A549 treated with CORT108297 at 1 μM for 4 hours (cell line): ENCODE results near the gene GOSR2. TPM values are rescaled to one million over a fixed set of nuclear protein-coding genes. Genes with fewer than 3 reads are reported as not detected.

ENCODE experiments used
- total RNA-seq: library from RNA; stranded (reverse); fragments of 200-300 nt; extraction: Qiagen RNA extraction; gene quantifications from 5 replicates; pipeline ENCODE4 v1.2.3, GENCODE V29; 2022

The GOSR2 gene
- 35.9 to 41.0 TPM (median 40.6 TPM) in 5 replicates for total RNA-seq

DNA sequence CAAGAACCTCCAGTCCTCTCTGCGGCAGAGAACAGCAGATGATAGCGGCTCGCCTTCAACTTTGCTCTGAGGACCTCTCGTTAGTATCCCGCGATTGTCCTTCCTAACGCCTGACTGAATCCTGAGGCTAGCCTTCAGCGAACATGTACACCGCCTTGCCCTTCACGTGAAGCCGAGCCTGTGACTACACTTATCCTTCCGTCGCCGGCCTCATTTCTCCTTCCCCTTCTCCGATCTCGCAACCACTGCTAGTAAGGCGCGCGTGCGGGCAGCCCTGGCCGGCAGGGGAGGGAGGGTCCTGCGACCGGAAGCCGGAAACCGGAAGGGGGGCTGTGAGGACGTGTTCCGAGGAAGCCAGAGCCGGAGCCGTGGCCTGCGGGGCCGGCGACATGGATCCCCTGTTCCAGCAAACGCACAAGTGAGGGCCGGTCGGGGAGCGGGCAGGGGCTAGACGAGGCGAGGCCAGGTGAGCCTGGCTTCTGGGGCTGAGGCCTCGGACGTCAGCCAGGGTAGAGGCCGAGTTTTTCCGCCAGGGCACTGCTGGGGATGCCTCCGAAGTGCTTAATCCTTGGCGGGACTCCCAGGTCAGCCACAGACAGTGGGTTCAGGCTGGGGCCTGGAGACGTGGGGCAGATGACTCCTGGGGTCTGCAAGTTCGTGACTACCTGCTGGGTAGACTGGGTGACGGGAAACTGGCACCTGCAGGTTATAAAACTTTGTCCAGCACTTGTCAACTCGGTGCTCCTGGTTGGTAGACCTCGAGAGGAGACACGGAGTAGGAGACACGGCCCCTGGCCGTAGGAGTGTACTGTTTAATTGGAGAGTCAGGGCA lies at the start of gene GOSR2:
Gene GOSR2, plus strand, starts transcription at position 357 of the 832 bp plus-strand sequence. Its CDS starts 33 bp downstream, at position 390.

DNA sequence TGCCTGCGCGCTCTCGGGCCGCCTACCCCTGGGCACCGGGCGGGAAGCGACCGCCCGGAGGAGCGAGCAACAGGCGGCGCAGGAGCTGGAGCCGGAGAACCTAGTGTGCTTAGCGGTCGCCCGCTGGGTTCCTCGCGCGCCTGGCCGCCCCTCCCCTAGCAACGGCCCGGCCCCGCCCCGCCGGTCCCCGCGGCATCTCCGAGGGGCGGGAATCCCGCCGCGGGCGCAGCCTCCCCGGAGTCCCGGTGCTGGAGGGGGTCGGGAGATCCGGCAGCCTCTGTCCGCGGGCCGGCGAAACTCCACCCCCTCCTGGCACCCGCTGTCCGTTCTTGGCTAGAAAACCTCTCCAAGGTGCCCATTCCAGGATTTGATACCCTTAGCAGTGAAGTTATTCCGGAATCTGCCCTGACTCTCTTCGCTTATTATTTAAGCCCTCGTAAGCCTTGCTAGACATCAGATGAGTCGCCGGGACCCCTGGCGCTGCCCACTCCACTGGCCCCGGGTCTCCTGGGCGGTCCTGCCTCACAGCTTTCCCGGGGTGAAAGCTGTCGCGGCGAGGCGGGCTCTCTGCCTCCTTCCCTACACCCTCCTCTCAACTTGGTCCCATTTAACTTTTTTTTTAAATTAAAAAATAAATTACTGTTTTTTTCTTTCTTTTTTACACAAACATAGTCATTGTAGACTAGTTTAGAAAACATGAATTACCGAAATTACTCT lies 56.3 kb downstream of the GOSR2 start, which contains the start of gene RPRML:
Gene RPRML, minus strand, starts transcription at position 107 of the 717 bp plus-strand sequence. CDS start 246 bp downstream, outside the sequence.

Other genes starting within 250 kb of the GOSR2 start
- gene WNT3, start 104.5 kb upstream of the GOSR2 start, total RNA-seq: 4.2 to 5.6 TPM (median 5.0 TPM) in 5 replicates
- gene WNT9B, start 71.6 kb upstream of the GOSR2 start, total RNA-seq: not detected in 5 replicates
- gene RPRML, start 56.1 kb downstream of the GOSR2 start, total RNA-seq: 0.45 to 1.1 TPM (median 0.75 TPM) in 5 replicates